ENCODE measurements around the gene PIP5K1C.

GRCh38 chr19:3601021-3601420 lies 99.2 kb downstream of the PIP5K1C start:
- TF ChIP-seq MYC (IDR thresholded peaks at IDR 0.05; ENCODE audit: borderline replicate concordance, low read length) (no peak), EHMT2 (IDR thresholded peaks at IDR 0.05; ENCODE audit: low read depth) (no peak), POLR2A (IDR thresholded peaks at IDR 0.05; ENCODE audit: low read length) (no peak)
- TF ChIP-seq, protein P1, sequence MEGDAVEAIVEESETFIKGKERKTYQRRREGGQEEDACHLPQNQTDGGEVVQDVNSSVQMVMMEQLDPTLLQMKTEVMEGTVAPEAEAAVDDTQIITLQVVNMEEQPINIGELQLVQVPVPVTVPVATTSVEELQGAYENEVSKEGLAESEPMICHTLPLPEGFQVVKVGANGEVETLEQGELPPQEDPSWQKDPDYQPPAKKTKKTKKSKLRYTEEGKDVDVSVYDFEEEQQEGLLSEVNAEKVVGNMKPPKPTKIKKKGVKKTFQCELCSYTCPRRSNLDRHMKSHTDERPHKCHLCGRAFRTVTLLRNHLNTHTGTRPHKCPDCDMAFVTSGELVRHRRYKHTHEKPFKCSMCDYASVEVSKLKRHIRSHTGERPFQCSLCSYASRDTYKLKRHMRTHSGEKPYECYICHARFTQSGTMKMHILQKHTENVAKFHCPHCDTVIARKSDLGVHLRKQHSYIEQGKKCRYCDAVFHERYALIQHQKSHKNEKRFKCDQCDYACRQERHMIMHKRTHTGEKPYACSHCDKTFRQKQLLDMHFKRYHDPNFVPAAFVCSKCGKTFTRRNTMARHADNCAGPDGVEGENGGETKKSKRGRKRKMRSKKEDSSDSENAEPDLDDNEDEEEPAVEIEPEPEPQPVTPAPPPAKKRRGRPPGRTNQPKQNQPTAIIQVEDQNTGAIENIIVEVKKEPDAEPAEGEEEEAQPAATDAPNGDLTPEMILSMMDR (IDR thresholded peaks at IDR 0.05) = no peak

Measured in A549 (cell line).